Suprapubic skin (tissue), 4 donors: ENCODE measurements around the gene LACRT. TPM values are rescaled to one million over a fixed set of nuclear protein-coding genes. Genes with fewer than 3 reads are reported as not detected.

Experiments
- DNase-seq, 2 donors: peaks; one replicate each; pipeline ENCODE4 v3.0.0-alpha.2; 2019; ENCODE audit warnings: low spot score in 2 of 2
- H3K27ac ChIP-seq: fragments of 200-600 bp; sonication (generic); one replicate; pipeline ENCODE4 v1.5.1; 2019
- H3K27me3 ChIP-seq: fragments of 200-600 bp; sonication (generic); one replicate; pipeline ENCODE4 v1.5.1; 2019
- H3K36me3 ChIP-seq: fragments of 200-600 bp; sonication (generic); one replicate; pipeline ENCODE4 v1.5.1; 2019
- H3K4me1 ChIP-seq: fragments of 200-600 bp; sonication (generic); one replicate; pipeline ENCODE4 v1.5.1; 2019
- H3K4me3 ChIP-seq: fragments of 200-600 bp; sonication (generic); one replicate; pipeline ENCODE4 v1.5.1; 2019; ENCODE audit warnings: mild to moderate bottlenecking
- H3K9me3 ChIP-seq: fragments of 200-600 bp; sonication (generic); one replicate; pipeline ENCODE4 v1.5.1; 2019
- CTCF ChIP-seq, 2 donors: fragments of 200-600 bp in 1 of 2; fragments of 450-650 bp in 1 of 2; sonication (generic) in 1 of 2; IDR thresholded peaks; one replicate each; pipeline ENCODE4 v1.5.1; 2016 to 2019; ENCODE audit warnings: antibody characterized with exemption in 2 of 2, mild to moderate bottlenecking in 1 of 2, moderate library complexity in 1 of 2
- EP300 ChIP-seq: sonication (generic); formaldehyde crosslinking; IDR thresholded peaks from one replicate; pipeline ENCODE4 v1.6.1; 2017; ENCODE audit warnings: antibody characterized with exemption
- POLR2A ChIP-seq, 2 donors: fragments of 450-650 bp; IDR thresholded peaks; one replicate each; pipeline ENCODE4 v1.6.1; 2017; ENCODE audit warnings: antibody characterized with exemption in 2 of 2, mild to moderate bottlenecking in 2 of 2, moderate library complexity in 2 of 2
- POLR2AphosphoS5 ChIP-seq, 3 donors: sonication (generic); formaldehyde crosslinking; IDR thresholded peaks; one replicate each; pipeline ENCODE4 v1.6.1; 2017; ENCODE audit warnings: antibody characterized with exemption in 3 of 3
- WGBS: methylation state at CpG from one replicate; pipeline ENCODE4 v1.1.5; 2018; 5-methylcytosine and 5-hydroxymethylcytosine counted together
- total RNA-seq, 4 donors: library from RNA; depleted of rRNA; stranded (reverse); fragments of >200 nt; gene quantifications; one replicate each; pipeline ENCODE4 v1.1.0, GENCODE V29; 2016

LACRT gene
- total RNA-seq, 4 donors from 2014 or later: 1.5 TPM; not detected in 3

GRCh38 chr12:54625598-54625997, 9.1 kb downstream of the LACRT start:
- no peaks in the 10 kb centered on the region for H3K36me3 ChIP-seq
- no peak for TF ChIP-seq POLR2A (IDR thresholded peaks at IDR 0.05)
- no peak for TF ChIP-seq CTCF (IDR thresholded peaks at IDR 0.05)
- no peak for TF ChIP-seq EP300
- no peak for TF ChIP-seq POLR2AphosphoS5 (IDR thresholded peaks at IDR 0.05)
- no peaks in the 10 kb centered on the region for H3K4me1 ChIP-seq
- H3K27me3 ChIP-seq: peaks cover 21% of the 10 kb centered on the region
- no peaks in the 10 kb centered on the region for H3K9me3 ChIP-seq
- H3K27ac ChIP-seq: no peak overlapping the region
- no peak overlapping the region for H3K4me3 ChIP-seq
- no peak for DNase-seq

- H3K4me3 ChIP-seq: no peak overlapping the region
- TF ChIP-seq POLR2A (IDR thresholded peaks at IDR 0.05): no peak
- no peak for TF ChIP-seq EP300
- no peak for TF ChIP-seq POLR2AphosphoS5 (IDR thresholded peaks at IDR 0.05)
- no peak for TF ChIP-seq CTCF (IDR thresholded peaks at IDR 0.05)
- H3K36me3 ChIP-seq: no peaks in the 10 kb centered on the region
- no peak for DNase-seq
- H3K9me3 ChIP-seq: no peaks in the 10 kb centered on the region
- H3K4me1 ChIP-seq: no peaks in the 10 kb centered on the region
- WGBS: 37% methylated on average over 5 of the region's 5 CpGs
- no peak overlapping the region for H3K27ac ChIP-seq
- peaks cover 21% of the 10 kb centered on the region for H3K27me3 ChIP-seq
Measured at GRCh38 chr12:54624315-54625279, 10.1 kb downstream of the LACRT start.

- no peak overlapping the region for H3K27ac ChIP-seq
Measured at GRCh38 chr12:54622463-54623183, 12.1 kb downstream of the LACRT start.

GRCh38 chr12:54616933-54617680, 17.6 kb downstream of the LACRT start:
- peaks cover 13% of the 10 kb centered on the region for H3K27me3 ChIP-seq
- no peaks in the 10 kb centered on the region for H3K36me3 ChIP-seq
- H3K4me1 ChIP-seq: peaks cover 9% of the 10 kb centered on the region
- H3K27ac ChIP-seq: no peak overlapping the region
- H3K4me3 ChIP-seq: no peak overlapping the region
- 65% methylated on average over 6 of the region's 6 CpGs for WGBS
- TF ChIP-seq POLR2A (IDR thresholded peaks at IDR 0.05): no peak
- no peak for TF ChIP-seq POLR2AphosphoS5 (IDR thresholded peaks at IDR 0.05)
- TF ChIP-seq CTCF (IDR thresholded peaks at IDR 0.05): no peak
- TF ChIP-seq EP300: no peak
- no peaks in the 10 kb centered on the region for H3K9me3 ChIP-seq
- peak in 1 of 2 donors; percentile 40 for DNase-seq

More at GRCh38 chr12:54622463-54623183, 12.1 kb downstream of the LACRT start:
- peaks cover 15% of the 10 kb centered on the region for H3K27me3 ChIP-seq
- no peak for DNase-seq
- H3K4me1 ChIP-seq: no peaks in the 10 kb centered on the region
- TF ChIP-seq EP300 (no peak), POLR2AphosphoS5 (IDR thresholded peaks at IDR 0.05) (no peak)
- no peak overlapping the region for H3K4me3 ChIP-seq
- no peaks in the 10 kb centered on the region for H3K36me3 ChIP-seq
- H3K9me3 ChIP-seq: no peaks in the 10 kb centered on the region

GRCh38 chr12:54612225-54612750, 22.4 kb downstream of the LACRT start:
- Histone ChIP-seq H3K27ac (no peak overlapping the region), H3K4me1 (peaks cover 9% of the 10 kb centered on the region), H3K4me3 (no peak overlapping the region), H3K9me3 (no peaks in the 10 kb centered on the region), H3K36me3 (no peaks in the 10 kb centered on the region), H3K27me3 (peaks cover 16% of the 10 kb centered on the region)
- DNase-seq: no peak
- 41% methylated on average over 1 of the region's 1 CpG for WGBS
- TF ChIP-seq POLR2A (IDR thresholded peaks at IDR 0.05) (no peak), CTCF (IDR thresholded peaks at IDR 0.05) (no peak), EP300 (no peak), POLR2AphosphoS5 (IDR thresholded peaks at IDR 0.05) (no peak)
